GM18502 (cell line): ENCODE results near the gene PCDHA2.
"Not testable (repeated sequence)": the region's sequence is repeated elsewhere in the genome, so short reads cannot be mapped to it uniquely, and the experiment has no call there.

Source experiments
- ATAC-seq: cut with Tn5 transposase; IDR thresholded peaks from one replicate; pipeline ENCODE4 v1.9.1; 2021; ENCODE audit warnings: mild to moderate bottlenecking; ENCODE audit not compliant: unreplicated experiment, poor library complexity

Gene PCDHA2

DNA sequence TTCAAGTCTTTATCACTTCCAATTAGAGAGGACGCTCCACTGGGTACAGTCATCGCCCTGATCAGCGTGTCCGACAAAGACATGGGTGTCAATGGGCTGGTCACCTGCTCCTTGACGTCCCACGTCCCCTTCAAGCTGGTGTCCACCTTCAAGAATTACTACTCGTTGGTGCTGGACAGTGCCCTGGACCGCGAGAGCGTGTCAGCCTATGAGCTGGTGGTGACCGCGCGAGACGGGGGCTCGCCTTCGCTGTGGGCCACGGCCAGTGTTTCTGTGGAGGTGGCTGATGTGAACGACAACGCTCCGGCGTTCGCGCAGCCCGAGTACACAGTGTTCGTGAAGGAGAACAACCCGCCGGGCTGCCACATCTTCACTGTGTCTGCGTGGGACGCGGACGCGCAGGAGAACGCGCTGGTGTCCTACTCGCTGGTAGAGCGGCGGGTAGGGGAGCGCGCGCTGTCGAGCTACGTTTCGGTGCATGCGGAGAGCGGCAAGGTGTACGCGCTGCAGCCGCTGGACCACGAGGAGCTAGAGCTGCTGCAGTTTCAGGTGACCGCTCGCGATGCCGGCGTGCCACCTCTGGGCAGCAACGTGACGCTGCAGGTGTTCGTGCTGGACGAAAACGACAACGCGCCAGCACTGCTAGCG is 13.7 kb downstream of the PCDHA2 start:
- not testable (repeated sequence) for ATAC-seq

DNA sequence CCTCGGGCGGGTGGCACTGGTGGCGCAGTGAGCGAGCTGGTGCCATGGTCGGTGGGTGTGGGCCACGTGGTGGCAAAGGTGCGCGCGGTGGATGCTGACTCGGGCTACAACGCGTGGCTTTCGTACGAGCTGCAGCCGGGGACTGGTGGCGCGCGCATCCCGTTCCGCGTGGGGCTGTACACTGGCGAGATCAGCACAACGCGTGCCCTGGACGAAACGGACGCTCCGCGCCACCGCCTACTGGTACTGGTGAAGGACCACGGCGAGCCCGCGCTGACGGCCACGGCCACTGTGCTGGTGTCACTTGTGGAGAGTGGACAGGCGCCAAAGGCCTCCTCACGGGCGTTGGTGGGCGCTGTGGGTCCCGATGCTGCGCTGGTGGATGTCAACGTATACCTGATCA is 14.2 kb downstream of the PCDHA2 start:
- ATAC-seq: no peak

DNA sequence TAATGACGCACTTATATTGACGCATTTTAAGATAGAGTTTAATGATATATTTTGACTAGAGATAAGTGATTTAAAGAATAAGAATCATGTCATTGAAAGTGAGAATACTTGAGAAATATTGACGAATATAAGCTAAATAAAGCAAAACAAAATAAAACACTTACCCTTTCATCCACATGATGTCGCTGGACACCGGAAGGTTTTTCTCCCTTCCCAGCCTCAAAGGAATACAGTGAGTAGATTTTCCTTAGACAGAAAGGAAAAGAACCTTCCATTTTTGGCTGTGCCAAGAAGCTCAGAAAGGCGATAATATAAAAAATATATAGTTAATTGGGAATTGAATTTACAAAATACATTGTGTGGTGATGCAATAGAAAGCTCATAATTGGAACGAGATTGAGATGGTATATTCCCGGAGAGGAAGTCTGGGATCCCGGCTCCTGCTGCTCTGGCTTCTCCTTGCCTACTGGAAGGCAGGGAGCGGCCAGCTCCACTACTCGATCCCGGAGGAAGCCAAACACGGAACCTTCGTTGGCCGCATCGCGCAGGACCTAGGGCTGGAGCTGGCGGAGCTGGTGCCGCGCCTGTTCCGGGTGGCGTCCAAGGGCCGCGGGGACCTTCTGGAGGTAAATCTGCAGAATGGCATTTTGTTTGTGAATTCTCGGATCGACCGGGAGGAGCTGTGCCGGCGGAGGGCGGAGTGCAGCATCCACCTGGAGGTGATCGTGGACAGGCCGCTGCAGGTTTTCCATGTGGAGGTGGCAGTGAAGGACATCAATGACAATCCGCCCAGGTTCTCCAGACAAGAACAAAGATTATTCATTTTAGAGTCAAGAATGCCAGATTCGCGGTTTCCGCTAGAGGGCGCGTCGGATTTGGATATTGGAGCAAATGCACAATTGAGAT is 27.0 kb downstream of the PCDHA2 start, which contains the start of gene PCDHA5:
Gene PCDHA5, plus strand, starts transcription at position 239 of the 906 bp plus-strand sequence.
- no peak for ATAC-seq

DNA sequence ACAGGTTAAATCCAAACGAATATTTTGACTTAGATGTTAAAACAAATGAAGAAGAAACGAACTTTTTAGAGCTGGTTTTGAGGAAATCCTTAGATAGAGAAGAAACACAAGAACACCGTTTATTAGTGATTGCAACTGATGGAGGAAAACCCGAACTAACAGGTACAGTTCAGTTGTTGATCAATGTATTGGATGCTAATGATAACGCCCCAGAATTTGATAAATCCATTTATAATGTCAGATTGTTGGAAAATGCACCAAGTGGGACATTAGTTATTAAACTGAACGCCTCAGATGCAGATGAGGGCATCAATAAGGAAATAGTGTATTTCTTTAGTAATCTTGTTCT is 27.6 kb downstream of the PCDHA2 start:
- ATAC-seq: no peak

DNA sequence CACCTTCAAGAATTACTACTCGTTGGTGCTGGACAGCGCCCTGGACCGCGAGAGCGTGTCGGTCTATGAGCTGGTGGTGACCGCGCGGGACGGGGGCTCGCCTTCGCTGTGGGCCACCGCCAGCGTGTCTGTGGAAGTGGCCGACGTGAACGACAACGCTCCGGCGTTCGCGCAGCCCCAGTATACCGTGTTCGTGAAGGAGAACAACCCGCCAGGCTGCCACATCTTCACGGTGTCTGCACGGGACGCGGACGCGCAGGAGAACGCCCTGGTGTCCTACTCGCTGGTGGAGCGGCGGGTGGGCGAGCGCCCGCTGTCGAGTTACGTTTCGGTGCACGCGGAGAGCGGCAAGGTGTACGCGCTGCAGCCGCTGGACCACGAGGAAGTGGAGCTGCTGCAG is 28.3 kb downstream of the PCDHA2 start:
- not testable (repeated sequence) for ATAC-seq

DNA sequence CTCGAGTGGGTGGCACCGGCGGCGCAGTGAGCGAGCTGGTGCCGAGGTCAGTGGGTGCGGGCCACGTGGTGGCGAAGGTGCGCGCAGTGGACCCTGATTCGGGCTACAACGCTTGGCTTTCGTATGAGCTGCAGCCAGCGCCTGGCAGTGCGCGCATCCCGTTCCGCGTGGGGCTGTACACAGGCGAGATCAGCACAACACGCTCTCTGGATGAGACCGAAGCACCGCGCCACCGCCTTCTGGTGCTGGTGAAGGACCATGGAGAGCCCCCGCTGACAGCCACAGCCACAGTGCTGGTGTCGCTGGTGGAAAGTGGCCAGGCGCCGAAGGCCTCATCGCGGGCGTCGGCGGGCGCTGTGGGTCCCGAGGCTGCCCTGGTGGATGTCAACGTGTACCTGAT is 28.8 kb downstream of the PCDHA2 start:
- no peak for ATAC-seq

DNA sequence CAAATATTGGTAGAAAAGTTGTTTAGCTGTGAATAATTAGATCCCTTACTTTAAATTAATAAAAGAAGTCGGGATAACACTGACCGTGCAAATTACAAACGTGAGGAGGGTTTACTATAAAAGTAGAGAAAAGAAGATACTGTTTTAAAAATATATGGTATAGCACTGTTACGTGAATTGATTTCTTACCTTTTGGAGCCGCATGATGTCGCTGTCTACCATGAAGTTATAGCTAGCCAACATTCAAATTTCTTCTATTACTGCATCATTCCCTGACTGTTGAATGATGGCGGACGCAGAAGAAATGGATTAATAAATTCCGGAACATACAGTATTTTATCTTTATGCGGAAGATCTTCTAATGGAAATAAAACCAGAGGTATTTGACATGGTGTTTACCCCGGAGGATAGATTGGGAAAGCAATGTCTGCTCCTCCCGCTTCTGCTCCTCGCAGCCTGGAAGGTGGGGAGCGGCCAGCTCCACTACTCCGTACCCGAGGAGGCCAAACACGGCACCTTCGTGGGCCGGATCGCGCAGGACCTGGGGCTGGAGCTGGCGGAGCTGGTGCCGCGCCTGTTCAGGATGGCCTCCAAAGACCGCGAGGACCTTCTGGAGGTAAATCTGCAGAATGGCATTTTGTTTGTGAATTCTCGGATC is 33.2 kb downstream of the PCDHA2 start, which contains the start of gene PCDHA6:
Gene PCDHA6, plus strand, starts transcription at position 257 of the 658 bp plus-strand sequence. Its CDS starts 132 bp downstream, at position 389.
- no peak for ATAC-seq

DNA sequence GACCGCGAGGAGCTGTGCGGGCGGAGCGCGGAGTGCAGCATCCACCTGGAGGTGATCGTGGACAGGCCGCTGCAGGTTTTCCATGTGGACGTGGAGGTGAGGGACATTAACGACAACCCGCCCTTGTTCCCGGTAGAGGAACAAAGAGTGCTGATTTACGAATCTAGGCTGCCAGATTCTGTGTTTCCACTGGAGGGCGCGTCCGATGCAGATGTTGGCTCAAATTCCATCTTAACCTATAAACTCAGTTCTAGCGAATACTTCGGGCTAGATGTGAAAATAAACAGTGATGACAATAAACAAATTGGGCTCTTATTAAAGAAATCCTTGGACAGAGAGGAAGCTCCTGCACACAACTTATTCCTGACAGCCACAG is 33.7 kb downstream of the PCDHA2 start:
- ATAC-seq: no peak

DNA sequence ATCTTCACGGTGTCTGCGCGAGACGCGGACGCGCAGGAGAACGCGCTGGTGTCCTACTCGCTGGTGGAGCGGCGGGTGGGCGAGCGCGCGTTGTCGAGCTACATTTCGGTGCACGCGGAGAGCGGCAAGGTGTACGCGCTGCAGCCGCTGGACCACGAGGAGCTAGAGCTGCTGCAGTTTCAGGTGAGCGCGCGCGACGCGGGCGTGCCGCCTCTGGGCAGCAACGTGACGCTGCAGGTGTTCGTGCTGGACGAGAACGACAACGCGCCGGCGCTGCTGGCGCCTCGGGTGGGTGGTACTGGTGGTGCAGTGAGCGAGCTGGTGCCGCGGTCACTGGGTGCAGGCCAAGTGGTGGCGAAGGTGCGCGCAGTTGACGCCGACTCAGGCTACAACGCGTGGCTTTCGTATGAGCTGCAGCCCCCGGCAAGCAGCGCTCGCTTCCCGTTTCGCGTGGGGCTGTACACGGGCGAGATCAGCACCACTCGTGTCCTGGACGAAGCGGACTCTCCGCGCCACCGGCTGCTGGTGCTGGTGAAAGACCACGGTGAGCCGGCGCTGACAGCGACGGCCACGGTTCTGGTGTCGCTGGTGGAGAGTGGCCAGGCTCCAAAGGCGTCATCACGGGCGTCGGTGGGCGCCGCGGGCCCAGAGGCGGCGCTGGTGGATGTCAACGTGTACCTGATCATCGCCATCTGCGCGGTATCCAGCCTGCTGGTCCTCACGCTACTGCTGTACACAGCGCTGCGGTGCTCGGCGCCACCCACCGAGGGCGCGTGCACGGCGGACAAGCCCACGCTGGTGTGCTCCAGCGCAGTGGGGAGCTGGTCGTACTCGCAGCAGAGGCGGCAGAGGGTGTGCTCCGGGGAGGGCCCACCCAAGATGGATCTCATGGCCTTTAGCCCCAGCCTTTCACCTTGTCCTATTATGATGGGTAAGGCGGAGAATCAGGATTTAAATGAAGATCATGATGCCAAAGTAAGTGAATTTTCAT is 35.2 kb downstream of the PCDHA2 start:
- ATAC-seq: not testable (repeated sequence)

DNA sequence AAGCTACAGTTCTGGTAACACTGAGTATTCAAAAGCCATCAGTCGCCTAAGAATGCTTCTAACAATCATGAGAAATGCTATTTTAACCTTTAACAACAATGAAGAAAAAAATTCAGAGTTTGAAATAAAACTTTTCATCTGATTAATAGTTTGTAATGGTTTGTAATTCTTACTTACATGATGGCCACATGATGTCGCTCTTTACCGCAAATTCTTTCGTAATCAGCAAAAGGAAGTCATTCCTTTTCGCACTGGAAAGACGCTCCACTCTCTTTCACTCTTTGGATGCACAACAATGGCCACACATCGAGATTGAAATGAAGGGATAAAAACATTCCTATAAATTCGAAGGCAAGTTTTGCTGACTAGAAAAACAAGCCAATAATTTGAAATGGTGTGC is 39.3 kb downstream of the PCDHA2 start, which contains the start of gene PCDHA7:
Gene PCDHA7, plus strand, starts transcription at position 277 of the 400 bp plus-strand sequence. Its CDS starts 115 bp downstream, at position 392.
- no peak for ATAC-seq

DNA sequence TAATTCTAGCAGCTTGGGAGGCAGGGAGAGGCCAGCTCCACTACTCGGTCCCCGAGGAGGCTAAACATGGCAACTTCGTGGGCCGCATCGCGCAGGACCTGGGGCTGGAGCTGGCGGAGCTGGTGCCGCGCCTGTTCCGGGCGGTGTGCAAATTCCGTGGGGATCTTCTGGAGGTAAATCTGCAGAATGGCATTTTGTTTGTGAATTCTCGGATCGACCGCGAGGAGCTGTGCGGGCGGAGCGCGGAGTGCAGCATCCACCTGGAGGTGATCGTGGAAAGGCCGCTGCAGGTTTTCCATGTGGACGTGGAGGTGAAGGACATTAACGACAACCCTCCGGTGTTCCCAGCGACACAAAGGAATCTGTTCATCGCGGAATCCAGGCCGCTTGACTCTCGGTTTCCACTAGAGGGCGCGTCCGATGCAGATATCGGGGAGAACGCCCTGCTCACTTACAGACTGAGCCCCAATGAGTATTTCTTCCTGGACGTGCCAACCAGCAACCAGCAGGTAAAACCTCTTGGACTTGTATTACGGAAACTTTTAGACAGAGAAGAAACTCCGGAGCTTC is 39.9 kb downstream of the PCDHA2 start:
- ATAC-seq: not testable (repeated sequence)

DNA sequence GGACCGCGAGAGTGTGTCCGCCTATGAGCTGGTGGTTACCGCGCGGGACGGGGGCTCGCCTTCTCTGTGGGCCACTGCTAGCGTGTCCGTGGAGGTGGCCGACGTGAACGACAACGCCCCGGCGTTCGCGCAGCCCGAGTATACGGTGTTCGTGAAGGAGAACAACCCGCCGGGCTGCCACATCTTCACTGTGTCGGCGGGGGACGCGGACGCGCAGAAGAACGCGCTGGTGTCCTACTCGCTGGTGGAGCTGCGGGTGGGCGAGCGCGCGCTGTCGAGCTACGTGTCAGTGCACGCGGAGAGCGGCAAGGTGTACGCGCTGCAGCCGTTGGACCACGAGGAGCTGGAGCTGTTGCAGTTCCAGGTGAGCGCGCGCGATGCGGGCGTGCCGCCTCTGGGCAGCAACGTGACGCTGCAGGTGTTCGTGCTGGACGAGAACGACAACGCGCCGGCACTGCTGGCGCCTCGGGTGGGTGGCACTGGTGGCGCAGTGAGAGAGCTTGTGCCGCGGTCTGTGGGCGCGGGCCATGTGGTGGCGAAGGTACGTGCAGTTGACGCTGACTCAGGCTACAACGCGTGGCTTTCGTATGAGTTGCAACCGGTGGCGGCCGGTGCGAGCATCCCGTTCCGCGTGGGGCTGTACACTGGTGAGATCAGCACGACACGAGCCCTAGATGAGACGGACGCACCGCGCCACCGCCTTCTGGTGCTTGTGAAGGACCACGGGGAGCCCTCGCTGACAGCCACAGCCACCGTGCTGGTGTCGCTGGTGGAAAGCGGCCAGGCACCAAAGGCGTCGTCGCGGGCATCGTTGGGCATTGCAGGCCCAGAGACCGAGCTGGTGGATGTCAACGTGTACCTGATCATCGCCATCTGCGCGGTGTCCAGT is 41.2 kb downstream of the PCDHA2 start:
- ATAC-seq: no peak

DNA sequence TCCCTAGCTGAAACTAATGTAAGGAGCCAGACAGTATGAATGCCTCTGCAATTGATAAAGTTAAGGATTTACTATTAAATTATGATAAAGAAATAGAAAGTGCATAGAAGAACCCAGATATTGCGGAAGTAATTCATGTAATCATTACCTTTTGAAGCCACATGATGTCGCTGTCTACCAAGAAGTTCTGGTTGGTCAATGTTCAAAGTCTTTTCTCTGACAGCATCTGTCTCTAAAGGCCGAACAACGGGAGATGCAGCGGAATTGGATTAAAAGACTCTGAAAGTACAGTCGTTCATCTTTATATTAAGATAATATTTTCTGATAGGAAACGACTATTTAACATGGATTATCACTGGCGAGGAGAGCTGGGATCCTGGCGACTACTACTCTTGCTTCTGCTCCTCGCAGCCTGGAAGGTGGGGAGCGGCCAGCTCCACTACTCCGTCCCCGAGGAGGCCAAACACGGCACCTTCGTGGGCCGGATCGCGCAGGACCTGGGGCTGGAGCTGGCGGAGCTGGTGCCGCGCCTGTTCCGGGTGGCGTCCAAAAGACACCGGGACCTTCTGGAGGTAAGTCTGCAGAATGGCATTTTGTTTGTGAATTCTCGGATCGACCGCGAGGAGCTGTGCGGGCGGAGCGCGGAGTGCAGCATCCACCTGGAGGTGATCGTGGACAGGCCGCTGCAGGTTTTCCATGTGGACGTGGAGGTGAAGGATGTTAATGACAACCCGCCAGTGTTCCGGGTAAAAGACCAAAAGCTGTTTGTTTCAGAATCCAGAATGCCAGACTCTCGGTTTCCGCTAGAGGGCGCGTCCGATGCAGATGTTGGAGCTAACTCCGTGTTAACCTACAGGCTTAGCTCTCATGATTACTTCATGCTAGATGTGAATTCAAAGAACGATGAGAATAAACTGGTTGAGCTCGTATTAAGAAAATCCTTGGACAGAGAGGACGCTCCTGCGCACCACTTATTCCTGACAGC is 46.6 kb downstream of the PCDHA2 start, which contains the start of gene PCDHA8:
Gene PCDHA8, plus strand, starts transcription at position 210 of the 985 bp plus-strand sequence. Its CDS starts 135 bp downstream, at position 345.
- no peak for ATAC-seq

DNA sequence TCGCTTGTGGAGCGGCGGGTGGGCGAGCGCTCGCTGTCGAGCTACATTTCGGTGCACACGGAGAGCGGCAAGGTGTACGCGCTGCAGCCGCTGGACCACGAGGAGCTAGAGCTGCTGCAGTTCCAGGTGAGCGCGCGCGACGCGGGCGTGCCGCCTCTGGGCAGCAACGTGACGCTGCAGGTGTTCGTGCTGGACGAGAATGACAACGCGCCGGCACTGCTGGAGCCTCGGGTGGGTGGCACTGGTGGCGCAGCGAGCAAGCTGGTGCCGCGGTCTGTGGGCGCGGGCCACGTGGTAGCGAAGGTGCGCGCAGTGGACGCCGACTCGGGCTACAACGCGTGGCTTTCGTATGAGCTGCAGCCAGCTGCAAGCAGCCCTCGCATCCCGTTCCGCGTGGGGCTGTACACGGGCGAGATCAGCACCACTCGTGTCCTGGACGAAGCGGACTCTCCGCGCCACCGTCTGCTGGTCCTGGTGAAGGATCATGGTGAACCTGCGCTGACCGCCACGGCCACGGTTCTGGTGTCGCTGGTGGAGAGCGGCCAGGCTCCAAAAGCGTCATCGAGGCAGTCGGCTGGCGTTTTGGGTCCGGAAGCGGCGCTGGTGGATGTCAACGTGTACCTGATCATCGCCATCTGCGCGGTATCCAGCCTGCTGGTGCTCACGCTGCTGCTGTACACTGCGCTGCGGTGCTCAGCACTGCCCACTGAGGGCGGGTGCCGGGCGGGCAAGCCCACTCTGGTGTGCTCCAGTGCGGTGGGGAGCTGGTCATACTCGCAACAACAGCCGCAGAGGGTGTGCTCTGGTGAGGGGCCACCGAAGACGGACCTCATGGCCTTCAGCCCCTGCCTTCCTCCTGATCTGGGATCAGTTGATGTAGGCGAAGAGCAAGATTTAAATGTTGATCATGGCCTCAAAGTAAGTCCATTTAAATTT is 48.4 kb downstream of the PCDHA2 start:
- ATAC-seq: no peak
